CD14-positive monocyte (primary cell): ENCODE data around the gene HSD17B14. TPM values are rescaled to one million over a fixed set of nuclear protein-coding genes. Genes with fewer than 3 reads are reported as not detected.
A peak's percentile ranks its signal among the peaks of the same experiment; 100 is the strongest.

Experiments
- DNase-seq, 3 donors: peaks; one replicate each; pipeline ENCODE4 v3.0.0-alpha.2; 2011 to 2022
- H2AFZ ChIP-seq: 2 replicates; pipeline ENCODE4 v1.6.0; 2012; ENCODE audit warnings: mild to moderate bottlenecking, low read depth, low read length, inconsistent platforms; ENCODE audit not compliant: insufficient read depth, poor library complexity, severe bottlenecking
- H3K27ac ChIP-seq, 2 donors: 1 replicate in 1 of 2; 2 replicates in 1 of 2; pipeline ENCODE4 v1.5.1; 2012 to 2013; ENCODE audit warnings: low read length in 2 of 2, control low read depth in 1 of 2, inconsistent platforms in 1 of 2, low read depth in 1 of 2, mild to moderate bottlenecking in 1 of 2
- H3K27me3 ChIP-seq, 2 donors: one replicate each; pipeline versions ENCODE4 v1.6.0 to v1.6.1; 2011 to 2013; ENCODE audit warnings: low read length in 2 of 2; ENCODE audit not compliant: control insufficient read depth in 2 of 2, insufficient read depth in 2 of 2
- H3K36me3 ChIP-seq, 2 donors: replicated peaks in 1 of 2; 1 replicate in 1 of 2; 2 replicates in 1 of 2; pipeline versions ENCODE4 v1.5.1 to v1.6.1; 2012 to 2013; ENCODE audit warnings: low read length in 2 of 2, control low read depth in 1 of 2, inconsistent platforms in 1 of 2, mild to moderate bottlenecking in 1 of 2; ENCODE audit not compliant: insufficient read depth in 2 of 2, control insufficient read depth in 1 of 2
- H3K4me1 ChIP-seq, 2 donors: 1 replicate in 1 of 2; 2 replicates in 1 of 2; pipeline versions ENCODE4 v1.5.1 to v1.6.1; 2012 to 2013; ENCODE audit warnings: low read length in 2 of 2, control low read depth in 1 of 2, inconsistent platforms in 1 of 2, mild to moderate bottlenecking in 1 of 2, moderate library complexity in 1 of 2; ENCODE audit not compliant: insufficient read depth in 2 of 2, control insufficient read depth in 1 of 2
- H3K4me2 ChIP-seq: replicated peaks from 2 replicates; pipeline ENCODE3; 2012; ENCODE audit warnings: low read length, moderate library complexity, mild to moderate bottlenecking; ENCODE audit not compliant: poor library complexity, severe bottlenecking; ENCODE audit errors: extremely low read depth
- H3K4me3 ChIP-seq, 3 experiments: fragments of 200-600 bp in 1 of 3; sonication (generic) in 1 of 3; replicated peaks in 1 of 3; 1 replicate in 2 of 3; 2 replicates in 1 of 3; pipeline ENCODE4 v1.5.1; 2011 to 2013; ENCODE audit warnings: low read length in 3 of 3, mild to moderate bottlenecking in 3 of 3, control low read depth in 2 of 3, low read depth in 2 of 3, inconsistent platforms in 1 of 3, moderate library complexity in 1 of 3
- H3K79me2 ChIP-seq: 2 replicates; pipeline ENCODE4 v1.6.0; 2012; ENCODE audit warnings: mild to moderate bottlenecking, control low read depth, inconsistent platforms, low read length, moderate library complexity; ENCODE audit not compliant: insufficient read depth
- H3K9ac ChIP-seq: 2 replicates; pipeline ENCODE4 v1.6.0; 2017; ENCODE audit warnings: low read length, mild to moderate bottlenecking; ENCODE audit not compliant: insufficient read depth, poor library complexity, severe bottlenecking
- H3K9me3 ChIP-seq, 2 donors: replicated peaks in 1 of 2; 1 replicate in 1 of 2; 2 replicates in 1 of 2; pipeline versions ENCODE4 v1.5.1 to v1.6.1; 2012 to 2013; ENCODE audit warnings: low read length in 2 of 2, control low read depth in 1 of 2; ENCODE audit not compliant: control insufficient read depth in 1 of 2, insufficient read depth in 1 of 2
- H4K20me1 ChIP-seq: 2 replicates; pipeline ENCODE4 v1.6.0; 2012; ENCODE audit warnings: mild to moderate bottlenecking, low read length, control low read depth, moderate library complexity; ENCODE audit not compliant: insufficient read depth
- H3K27ac Mint-ChIP-seq, 7 donors: one replicate each; pipeline ENCODE4 v1.8.0; 2020; ENCODE audit warnings: mild to moderate bottlenecking in 7 of 7, mixed read lengths in 7 of 7, moderate library complexity in 6 of 7, inconsistent platforms in 2 of 7
- H3K27me3 Mint-ChIP-seq, 3 donors: one replicate each; pipeline ENCODE4 v1.8.0; 2021 to 2022; ENCODE audit warnings: low read depth in 3 of 3, mild to moderate bottlenecking in 3 of 3, mixed read lengths in 3 of 3, moderate library complexity in 3 of 3, inconsistent platforms in 1 of 3
- H3K36me3 Mint-ChIP-seq, 2 donors: one replicate each; pipeline ENCODE4 v1.8.0; 2020; ENCODE audit warnings: mixed read lengths in 2 of 2, inconsistent platforms in 1 of 2, mild to moderate bottlenecking in 1 of 2
- H3K4me1 Mint-ChIP-seq: one replicate; pipeline ENCODE4 v1.8.0; 2020; ENCODE audit warnings: mild to moderate bottlenecking, mixed read lengths
- H3K4me3 Mint-ChIP-seq, 2 donors: one replicate each; pipeline ENCODE4 v1.8.0; 2020; ENCODE audit warnings: mild to moderate bottlenecking in 2 of 2, mixed read lengths in 2 of 2, moderate library complexity in 1 of 2
- H3K9me3 Mint-ChIP-seq, 7 donors: one replicate each; pipeline ENCODE4 v1.8.0; 2020 to 2022; ENCODE audit warnings: mixed read lengths in 7 of 7, mild to moderate bottlenecking in 6 of 7, moderate library complexity in 6 of 7, inconsistent platforms in 2 of 7
- WGBS: methylation state at CpG from one replicate; pipeline ENCODE4 v1.1.5; 2013; ENCODE audit warnings: missing lambda C conversion rate; ENCODE audit not compliant: insufficient coverage; 5-methylcytosine and 5-hydroxymethylcytosine counted together
- intact Hi-C, 2 donors: fragments of 100-400 bp; cut with micrococcal nuclease; formaldehyde crosslinking; loops; one replicate each; pipeline versions ENCODE4 v1.15.0 to v1.15.1; 2023
- polyA plus RNA-seq, 3 donors: library from polyadenylated mRNA; depleted of rRNA in 1 of 3; unstranded in 2 of 3; stranded (reverse) in 1 of 3; fragments of 300-500 nt in 2 of 3; fragments of >200 nt in 1 of 3; fragmentation: Illumina TruSeq in 2 of 3; gene quantifications; 1 replicate in 2 of 3; 2 replicates in 1 of 3; pipeline ENCODE4 v1.2.3, GENCODE V29; 2012 to 2021
- TF ChIP-seq, protein P1 (sequence below): fragments of 200-600 bp; IDR thresholded peaks from one replicate; pipeline ENCODE4 v1.8.0; 2022; ENCODE audit warnings: antibody characterized with exemption, mild to moderate bottlenecking

HSD17B14 gene
- polyA plus RNA-seq, 3 donors: not detected

DNA sequence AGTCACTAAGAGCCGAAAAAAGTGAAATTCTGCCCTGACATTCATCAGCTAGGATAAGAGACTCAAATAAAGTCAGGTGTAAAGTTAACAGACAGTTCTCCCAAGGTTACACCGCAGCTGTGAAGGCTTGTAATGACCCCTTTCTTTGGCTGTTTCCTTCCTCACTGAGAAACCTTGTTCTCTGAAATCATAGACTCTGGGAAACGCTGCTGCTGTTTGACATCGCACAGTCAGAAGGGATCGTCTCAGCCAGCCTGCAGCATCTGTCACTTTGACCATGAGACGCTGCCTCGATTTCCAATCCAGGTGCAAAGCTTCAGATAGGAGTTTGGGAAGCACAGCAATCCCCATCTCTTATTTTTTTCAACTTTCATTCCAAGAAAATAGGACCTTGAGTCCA is 26.1 kb downstream of the HSD17B14 start:
- peak overlapping the region; percentile 76 to 95 (median 86) for H3K4me3 ChIP-seq
- Mint-ChIP-seq H3K27me3 (peaks cover 0 to 16% (median 7%) of the 10 kb centered on the region in 3 donors), H3K9me3 (peaks cover 0 to 2% (median 0%) of the 10 kb centered on the region in 7 donors), H3K27ac (peak overlapping the region in 1 of 7 donors; percentile 75), H3K4me3 (peak overlapping the region; percentile 83 to 87), H3K4me1 (peaks cover 26% of the 10 kb centered on the region), H3K36me3 (peaks cover 3 to 4% of the 10 kb centered on the region in 2 donors)
- H4K20me1 ChIP-seq: no peaks in the 10 kb centered on the region
- H3K27me3 ChIP-seq: peaks cover 0 to 6% of the 10 kb centered on the region in 2 donors
- no peak for DNase-seq
- peak overlapping the region; percentile 96 for H3K4me2 ChIP-seq
- H3K36me3 ChIP-seq: no peaks in the 10 kb centered on the region
- peaks cover 24 to 31% of the 10 kb centered on the region in 2 donors for H3K4me1 ChIP-seq
- no peak overlapping the region for H3K27ac ChIP-seq
- H3K9me3 ChIP-seq: no peaks in the 10 kb centered on the region
- intact Hi-C loops: no loop called here
- peak overlapping the region; percentile 92 for H2AFZ ChIP-seq
- peak overlapping the region; percentile 66 for H3K9ac ChIP-seq
- TF ChIP-seq, protein P1, sequence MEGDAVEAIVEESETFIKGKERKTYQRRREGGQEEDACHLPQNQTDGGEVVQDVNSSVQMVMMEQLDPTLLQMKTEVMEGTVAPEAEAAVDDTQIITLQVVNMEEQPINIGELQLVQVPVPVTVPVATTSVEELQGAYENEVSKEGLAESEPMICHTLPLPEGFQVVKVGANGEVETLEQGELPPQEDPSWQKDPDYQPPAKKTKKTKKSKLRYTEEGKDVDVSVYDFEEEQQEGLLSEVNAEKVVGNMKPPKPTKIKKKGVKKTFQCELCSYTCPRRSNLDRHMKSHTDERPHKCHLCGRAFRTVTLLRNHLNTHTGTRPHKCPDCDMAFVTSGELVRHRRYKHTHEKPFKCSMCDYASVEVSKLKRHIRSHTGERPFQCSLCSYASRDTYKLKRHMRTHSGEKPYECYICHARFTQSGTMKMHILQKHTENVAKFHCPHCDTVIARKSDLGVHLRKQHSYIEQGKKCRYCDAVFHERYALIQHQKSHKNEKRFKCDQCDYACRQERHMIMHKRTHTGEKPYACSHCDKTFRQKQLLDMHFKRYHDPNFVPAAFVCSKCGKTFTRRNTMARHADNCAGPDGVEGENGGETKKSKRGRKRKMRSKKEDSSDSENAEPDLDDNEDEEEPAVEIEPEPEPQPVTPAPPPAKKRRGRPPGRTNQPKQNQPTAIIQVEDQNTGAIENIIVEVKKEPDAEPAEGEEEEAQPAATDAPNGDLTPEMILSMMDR: no peak
- peaks cover 7% of the 10 kb centered on the region for H3K79me2 ChIP-seq
- WGBS: 2% methylated on average over 6 of the region's 7 CpGs

DNA sequence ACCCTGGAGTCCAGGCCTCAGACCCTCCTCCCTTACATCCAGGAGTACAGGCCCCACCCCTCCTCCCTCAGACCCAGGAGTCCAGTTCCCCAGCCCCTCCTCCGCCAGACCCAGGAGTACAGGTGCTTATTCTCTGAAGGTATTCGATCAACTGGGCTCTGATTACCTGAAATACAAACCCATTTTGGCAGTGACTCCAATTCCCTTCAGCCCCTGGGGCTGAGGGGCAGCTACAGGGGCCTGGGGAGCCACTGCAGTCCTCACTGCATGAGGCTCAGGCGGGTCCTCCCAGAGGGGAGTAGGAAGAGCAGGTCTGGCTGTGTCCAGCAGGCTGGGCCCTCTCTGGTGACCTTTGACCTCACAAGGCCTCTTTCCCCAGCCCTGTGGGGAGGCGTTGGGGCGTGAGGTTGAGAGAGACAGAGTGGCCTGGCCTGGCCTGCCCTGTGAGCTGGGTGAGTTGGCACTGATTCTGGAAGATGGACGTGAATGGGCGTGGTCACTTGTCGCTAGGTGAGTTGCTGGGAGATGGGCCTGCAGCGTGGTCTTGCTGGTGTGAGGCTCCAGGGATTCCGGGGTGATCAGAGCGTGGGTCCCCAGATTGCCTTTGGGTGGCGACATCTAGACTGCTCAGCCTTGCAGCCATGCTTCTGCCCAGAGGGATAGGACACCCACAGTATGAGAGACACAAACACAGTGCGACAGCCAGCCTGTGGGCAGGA is 28.5 kb downstream of the HSD17B14 start:
- TF ChIP-seq, protein P1: no peak
- Histone ChIP-seq H2AFZ (no peak overlapping the region), H3K27me3 (peaks cover 0 to 3% of the 10 kb centered on the region in 2 donors), H3K9me3 (no peaks in the 10 kb centered on the region), H3K4me3 (no peak overlapping the region), H3K9ac (no peak overlapping the region), H3K4me2 (no peak overlapping the region), H3K79me2 (peaks cover 7% of the 10 kb centered on the region), H3K36me3 (no peaks in the 10 kb centered on the region), H3K27ac (no peak overlapping the region), H4K20me1 (no peaks in the 10 kb centered on the region), H3K4me1 (peaks cover 24 to 31% of the 10 kb centered on the region in 2 donors)
- Mint-ChIP-seq H3K4me1 (peaks cover 26% of the 10 kb centered on the region), H3K4me3 (no peak overlapping the region), H3K27me3 (peaks cover 0 to 14% (median 5%) of the 10 kb centered on the region in 3 donors), H3K36me3 (peaks cover 5 to 6% of the 10 kb centered on the region in 2 donors), H3K9me3 (no peaks in the 10 kb centered on the region), H3K27ac (peak overlapping the region in 1 of 7 donors; percentile 51)
- DNase-seq: no peak
- intact Hi-C loops: no loop called here
- WGBS: 98% methylated on average over 11 of the region's 13 CpGs
